ENCODE measurements around the gene VWA8.

DNA sequence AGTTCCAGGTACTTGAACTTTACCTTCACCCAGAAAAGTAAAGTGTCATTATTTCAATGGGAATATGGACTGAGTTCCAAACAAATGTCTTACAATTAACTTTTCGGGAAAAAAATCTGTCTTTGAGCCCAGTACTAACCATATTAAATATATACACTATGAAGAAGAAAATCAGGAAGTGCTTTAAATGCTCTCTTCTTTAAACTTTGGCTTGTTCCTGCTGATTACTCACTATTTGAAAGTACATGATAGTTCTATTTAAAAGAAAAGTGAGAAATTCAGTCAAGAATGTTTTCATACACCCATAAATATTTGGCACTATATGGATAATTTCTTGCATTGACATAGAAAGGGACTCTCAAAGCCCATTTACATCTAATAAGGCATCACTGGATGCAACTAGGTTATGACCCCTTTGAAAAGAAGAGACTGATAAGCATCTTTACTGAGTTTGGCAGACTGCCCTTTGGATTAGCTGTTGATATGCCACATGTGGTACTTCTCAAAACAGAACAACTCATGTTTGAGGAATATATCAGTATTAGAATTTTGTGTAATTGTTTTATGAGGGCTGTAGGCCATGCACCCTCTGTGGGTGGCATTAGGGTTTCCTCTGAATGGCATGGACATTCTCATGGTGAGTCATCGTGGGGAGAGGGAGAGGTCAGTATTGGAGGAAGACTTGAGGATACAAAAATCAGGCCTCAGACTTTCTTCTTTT lies 25.0 kb upstream of the VWA8 start:
- no peak for TF ChIP-seq CTCF (IDR thresholded peaks at IDR 0.05)
- no peak for TF ChIP-seq POLR2A (IDR thresholded peaks at IDR 0.05)
- TF ChIP-seq EP300 (IDR thresholded peaks at IDR 0.05): no peak
